ENCODE measurements around the gene CALY.

CALY gene

DNA sequence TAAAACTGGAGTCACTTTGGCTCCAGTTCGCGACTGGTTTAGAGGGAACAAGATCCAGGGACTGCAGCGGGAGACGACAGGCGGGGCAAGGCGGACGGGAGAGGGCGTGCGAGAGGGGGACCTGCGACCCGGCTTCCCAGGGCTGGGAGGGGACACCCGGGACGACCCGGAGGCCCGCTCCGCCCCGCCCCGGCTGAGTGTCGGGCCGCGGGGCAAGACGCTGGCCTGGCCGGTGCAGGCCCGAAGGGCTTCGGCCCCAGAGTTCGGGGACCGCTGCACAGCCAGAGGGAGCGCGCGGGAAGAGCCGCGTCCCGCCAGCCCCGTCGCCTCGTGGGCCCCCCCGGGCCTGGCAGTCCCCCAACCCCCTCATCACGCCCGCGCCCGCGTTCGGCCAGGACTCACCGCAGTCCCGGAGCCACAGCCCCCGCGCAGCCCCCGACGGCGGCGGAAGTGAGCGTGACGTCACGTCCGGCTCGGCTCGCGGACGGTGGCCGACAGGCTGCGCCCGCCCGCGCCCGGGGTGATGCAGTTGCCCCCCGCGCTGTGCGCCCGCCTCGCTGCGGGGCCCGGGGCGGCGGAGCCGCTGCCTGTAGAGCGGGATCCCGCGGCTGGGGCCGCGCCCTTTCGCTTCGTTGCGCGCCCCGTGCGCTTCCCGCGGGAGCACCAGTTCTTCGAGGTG, 28.1 kb downstream of the CALY start, which contains the start of the genes TUBGCP2 and ZNF511 (continued):
- TF ChIP-seq, protein P1, sequence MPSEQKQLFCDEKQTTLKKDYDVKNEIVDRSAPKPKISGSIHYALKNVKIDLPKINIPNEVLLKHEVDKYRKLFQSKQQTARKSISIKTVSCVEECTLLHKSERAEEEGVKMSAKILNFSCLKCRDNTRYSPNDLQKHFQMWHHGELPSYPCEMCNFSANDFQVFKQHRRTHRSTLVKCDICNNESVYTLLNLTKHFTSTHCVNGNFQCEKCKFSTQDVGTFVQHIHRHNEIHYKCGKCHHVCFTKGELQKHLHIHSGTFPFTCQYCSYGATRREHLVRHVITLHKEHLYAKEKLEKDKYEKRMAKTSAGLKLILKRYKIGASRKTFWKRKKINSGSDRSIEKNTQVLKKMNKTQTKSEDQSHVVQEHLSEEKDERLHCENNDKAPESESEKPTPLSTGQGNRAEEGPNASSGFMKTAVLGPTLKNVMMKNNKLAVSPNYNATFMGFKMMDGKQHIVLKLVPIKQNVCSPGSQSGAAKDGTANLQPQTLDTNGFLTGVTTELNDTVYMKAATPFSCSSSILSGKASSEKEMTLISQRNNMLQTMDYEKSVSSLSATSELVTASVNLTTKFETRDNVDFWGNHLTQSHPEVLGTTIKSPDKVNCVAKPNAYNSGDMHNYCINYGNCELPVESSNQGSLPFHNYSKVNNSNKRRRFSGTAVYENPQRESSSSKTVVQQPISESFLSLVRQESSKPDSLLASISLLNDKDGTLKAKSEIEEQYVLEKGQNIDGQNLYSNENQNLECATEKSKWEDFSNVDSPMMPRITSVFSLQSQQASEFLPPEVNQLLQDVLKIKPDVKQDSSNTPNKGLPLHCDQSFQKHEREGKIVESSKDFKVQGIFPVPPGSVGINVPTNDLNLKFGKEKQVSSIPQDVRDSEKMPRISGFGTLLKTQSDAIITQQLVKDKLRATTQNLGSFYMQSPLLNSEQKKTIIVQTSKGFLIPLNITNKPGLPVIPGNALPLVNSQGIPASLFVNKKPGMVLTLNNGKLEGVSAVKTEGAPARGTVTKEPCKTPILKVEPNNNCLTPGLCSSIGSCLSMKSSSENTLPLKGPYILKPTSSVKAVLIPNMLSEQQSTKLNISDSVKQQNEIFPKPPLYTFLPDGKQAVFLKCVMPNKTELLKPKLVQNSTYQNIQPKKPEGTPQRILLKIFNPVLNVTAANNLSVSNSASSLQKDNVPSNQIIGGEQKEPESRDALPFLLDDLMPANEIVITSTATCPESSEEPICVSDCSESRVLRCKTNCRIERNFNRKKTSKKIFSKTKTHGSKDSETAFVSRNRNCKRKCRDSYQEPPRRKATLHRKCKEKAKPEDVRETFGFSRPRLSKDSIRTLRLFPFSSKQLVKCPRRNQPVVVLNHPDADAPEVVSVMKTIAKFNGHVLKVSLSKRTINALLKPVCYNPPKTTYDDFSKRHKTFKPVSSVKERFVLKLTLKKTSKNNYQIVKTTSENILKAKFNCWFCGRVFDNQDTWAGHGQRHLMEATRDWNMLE (tag by site-specific recombination; conservative IDR thresholded peaks at IDR 0.05; ENCODE audit: low read depth): no peak
- no peak for TF ChIP-seq GLI4 (tag by site-specific recombination; IDR thresholded peaks at IDR 0.05)
- no peak for TF ChIP-seq ZNF514 (tag by site-specific recombination; IDR thresholded peaks at IDR 0.05)
- TF ChIP-seq, protein P2, sequence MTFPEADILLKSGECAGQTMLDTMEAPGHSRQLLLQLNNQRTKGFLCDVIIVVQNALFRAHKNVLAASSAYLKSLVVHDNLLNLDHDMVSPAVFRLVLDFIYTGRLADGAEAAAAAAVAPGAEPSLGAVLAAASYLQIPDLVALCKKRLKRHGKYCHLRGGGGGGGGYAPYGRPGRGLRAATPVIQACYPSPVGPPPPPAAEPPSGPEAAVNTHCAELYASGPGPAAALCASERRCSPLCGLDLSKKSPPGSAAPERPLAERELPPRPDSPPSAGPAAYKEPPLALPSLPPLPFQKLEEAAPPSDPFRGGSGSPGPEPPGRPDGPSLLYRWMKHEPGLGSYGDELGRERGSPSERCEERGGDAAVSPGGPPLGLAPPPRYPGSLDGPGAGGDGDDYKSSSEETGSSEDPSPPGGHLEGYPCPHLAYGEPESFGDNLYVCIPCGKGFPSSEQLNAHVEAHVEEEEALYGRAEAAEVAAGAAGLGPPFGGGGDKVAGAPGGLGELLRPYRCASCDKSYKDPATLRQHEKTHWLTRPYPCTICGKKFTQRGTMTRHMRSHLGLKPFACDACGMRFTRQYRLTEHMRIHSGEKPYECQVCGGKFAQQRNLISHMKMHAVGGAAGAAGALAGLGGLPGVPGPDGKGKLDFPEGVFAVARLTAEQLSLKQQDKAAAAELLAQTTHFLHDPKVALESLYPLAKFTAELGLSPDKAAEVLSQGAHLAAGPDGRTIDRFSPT (tag by site-specific recombination; IDR thresholded peaks at IDR 0.05): no peak
- TF ChIP-seq SALL2 (tag by site-specific recombination; IDR thresholded peaks at IDR 0.05; ENCODE audit: borderline replicate concordance): no peak
- TF ChIP-seq, protein P3, sequence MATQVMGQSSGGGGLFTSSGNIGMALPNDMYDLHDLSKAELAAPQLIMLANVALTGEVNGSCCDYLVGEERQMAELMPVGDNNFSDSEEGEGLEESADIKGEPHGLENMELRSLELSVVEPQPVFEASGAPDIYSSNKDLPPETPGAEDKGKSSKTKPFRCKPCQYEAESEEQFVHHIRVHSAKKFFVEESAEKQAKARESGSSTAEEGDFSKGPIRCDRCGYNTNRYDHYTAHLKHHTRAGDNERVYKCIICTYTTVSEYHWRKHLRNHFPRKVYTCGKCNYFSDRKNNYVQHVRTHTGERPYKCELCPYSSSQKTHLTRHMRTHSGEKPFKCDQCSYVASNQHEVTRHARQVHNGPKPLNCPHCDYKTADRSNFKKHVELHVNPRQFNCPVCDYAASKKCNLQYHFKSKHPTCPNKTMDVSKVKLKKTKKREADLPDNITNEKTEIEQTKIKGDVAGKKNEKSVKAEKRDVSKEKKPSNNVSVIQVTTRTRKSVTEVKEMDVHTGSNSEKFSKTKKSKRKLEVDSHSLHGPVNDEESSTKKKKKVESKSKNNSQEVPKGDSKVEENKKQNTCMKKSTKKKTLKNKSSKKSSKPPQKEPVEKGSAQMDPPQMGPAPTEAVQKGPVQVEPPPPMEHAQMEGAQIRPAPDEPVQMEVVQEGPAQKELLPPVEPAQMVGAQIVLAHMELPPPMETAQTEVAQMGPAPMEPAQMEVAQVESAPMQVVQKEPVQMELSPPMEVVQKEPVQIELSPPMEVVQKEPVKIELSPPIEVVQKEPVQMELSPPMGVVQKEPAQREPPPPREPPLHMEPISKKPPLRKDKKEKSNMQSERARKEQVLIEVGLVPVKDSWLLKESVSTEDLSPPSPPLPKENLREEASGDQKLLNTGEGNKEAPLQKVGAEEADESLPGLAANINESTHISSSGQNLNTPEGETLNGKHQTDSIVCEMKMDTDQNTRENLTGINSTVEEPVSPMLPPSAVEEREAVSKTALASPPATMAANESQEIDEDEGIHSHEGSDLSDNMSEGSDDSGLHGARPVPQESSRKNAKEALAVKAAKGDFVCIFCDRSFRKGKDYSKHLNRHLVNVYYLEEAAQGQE (tag by site-specific recombination; IDR thresholded peaks at IDR 0.05): no peak
- peak; percentile 54; the same call in 1 of the 2 replicates for TF ChIP-seq GLIS1 (tag by site-specific recombination; IDR thresholded peaks at IDR 0.05)
- no peak for TF ChIP-seq MEIS1 (CRISPR knock-in tag; IDR thresholded peaks at IDR 0.05; ENCODE audit: borderline replicate concordance)
- TF ChIP-seq GLI2 (tag by site-specific recombination; IDR thresholded peaks at IDR 0.05; ENCODE audit: borderline replicate concordance, low read depth): no peak
- TF ChIP-seq ZNF596 (tag by site-specific recombination; IDR thresholded peaks at IDR 0.05): 0 out of 2 replicates have a peak, but pooled peaks have one; percentile 28
- TF ChIP-seq, protein P4, sequence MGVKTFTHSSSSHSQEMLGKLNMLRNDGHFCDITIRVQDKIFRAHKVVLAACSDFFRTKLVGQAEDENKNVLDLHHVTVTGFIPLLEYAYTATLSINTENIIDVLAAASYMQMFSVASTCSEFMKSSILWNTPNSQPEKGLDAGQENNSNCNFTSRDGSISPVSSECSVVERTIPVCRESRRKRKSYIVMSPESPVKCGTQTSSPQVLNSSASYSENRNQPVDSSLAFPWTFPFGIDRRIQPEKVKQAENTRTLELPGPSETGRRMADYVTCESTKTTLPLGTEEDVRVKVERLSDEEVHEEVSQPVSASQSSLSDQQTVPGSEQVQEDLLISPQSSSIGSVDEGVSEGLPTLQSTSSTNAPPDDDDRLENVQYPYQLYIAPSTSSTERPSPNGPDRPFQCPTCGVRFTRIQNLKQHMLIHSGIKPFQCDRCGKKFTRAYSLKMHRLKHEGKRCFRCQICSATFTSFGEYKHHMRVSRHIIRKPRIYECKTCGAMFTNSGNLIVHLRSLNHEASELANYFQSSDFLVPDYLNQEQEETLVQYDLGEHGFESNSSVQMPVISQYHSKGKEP (tag by site-specific recombination; IDR thresholded peaks at IDR 0.05): peak; percentile 56; the same call in 1 of the 2 replicates
- no peak for TF ChIP-seq ZNF664 (tag by site-specific recombination; IDR thresholded peaks at IDR 0.05)
- TF ChIP-seq, protein P5, sequence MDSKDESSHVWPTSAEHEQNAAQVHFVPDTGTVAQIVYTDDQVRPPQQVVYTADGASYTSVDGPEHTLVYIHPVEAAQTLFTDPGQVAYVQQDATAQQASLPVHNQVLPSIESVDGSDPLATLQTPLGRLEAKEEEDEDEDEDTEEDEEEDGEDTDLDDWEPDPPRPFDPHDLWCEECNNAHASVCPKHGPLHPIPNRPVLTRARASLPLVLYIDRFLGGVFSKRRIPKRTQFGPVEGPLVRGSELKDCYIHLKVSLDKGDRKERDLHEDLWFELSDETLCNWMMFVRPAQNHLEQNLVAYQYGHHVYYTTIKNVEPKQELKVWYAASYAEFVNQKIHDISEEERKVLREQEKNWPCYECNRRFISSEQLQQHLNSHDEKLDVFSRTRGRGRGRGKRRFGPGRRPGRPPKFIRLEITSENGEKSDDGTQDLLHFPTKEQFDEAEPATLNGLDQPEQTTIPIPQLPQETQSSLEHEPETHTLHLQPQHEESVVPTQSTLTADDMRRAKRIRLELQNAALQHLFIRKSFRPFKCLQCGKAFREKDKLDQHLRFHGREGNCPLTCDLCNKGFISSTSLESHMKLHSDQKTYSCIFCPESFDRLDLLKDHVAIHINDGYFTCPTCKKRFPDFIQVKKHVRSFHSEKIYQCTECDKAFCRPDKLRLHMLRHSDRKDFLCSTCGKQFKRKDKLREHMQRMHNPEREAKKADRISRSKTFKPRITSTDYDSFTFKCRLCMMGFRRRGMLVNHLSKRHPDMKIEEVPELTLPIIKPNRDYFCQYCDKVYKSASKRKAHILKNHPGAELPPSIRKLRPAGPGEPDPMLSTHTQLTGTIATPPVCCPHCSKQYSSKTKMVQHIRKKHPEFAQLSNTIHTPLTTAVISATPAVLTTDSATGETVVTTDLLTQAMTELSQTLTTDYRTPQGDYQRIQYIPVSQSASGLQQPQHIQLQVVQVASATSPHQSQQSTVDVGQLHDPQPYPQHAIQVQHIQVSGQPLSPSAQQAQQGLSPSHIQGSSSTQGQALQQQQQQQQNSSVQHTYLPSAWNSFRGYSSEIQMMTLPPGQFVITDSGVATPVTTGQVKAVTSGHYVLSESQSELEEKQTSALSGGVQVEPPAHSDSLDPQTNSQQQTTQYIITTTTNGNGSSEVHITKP (tag by site-specific recombination; IDR thresholded peaks at IDR 0.05): no peak
- peak; percentile 75 for TF ChIP-seq ZSCAN30 (tag by site-specific recombination; IDR thresholded peaks at IDR 0.05)
- no peak for TF ChIP-seq ZNF266 (tag by site-specific recombination; IDR thresholded peaks at IDR 0.05; ENCODE audit: low read depth)
- TF ChIP-seq ZNF354C (tag by site-specific recombination; IDR thresholded peaks at IDR 0.05; ENCODE audit: borderline replicate concordance, low read depth): no peak
- no peak for TF ChIP-seq ZNF701 (tag by site-specific recombination; IDR thresholded peaks at IDR 0.05)
- TF ChIP-seq ZNF830 (tag by site-specific recombination; IDR thresholded peaks at IDR 0.05; ENCODE audit: low read depth): no peak
- TF ChIP-seq ZNF747 (tag by site-specific recombination; IDR thresholded peaks at IDR 0.05): no peak
- TF ChIP-seq SP3 (tag by site-specific recombination; IDR thresholded peaks at IDR 0.05): no peak
- TF ChIP-seq EGR2 (tag by site-specific recombination; IDR thresholded peaks at IDR 0.05; ENCODE audit: low read depth): no peak; the same call in 1 of the 2 replicates
- TF ChIP-seq ZFHX2 (tag by site-specific recombination; conservative IDR thresholded peaks at IDR 0.05): peak; percentile 53; the same call in 1 of the 2 replicates
- no peak for TF ChIP-seq ZNF366 (tag by site-specific recombination; conservative IDR thresholded peaks at IDR 0.05)
